ENCODE data around the gene SLC25A47.

Gene SLC25A47

GRCh38 chr14:100362311-100362927 is 39.3 kb downstream of the SLC25A47 start:
- H3K27ac ChIP-seq = no peak overlapping the region
- no peak for DNase-seq
- intact Hi-C loops (cut with DNase I; ENCODE audit: low total_unique reads) = no loop called here
- no peaks in the 10 kb centered on the region for H3K27me3 ChIP-seq
- TF ChIP-seq CTCF (IDR thresholded peaks at IDR 0.05) = no peak
- H3K36me3 ChIP-seq = peaks cover 50 to 88% (median 72%) of the 10 kb centered on the region in 3 donors
- no peak overlapping the region for H3K4me3 ChIP-seq
- no peaks in the 10 kb centered on the region for H3K4me1 ChIP-seq
- no peaks in the 10 kb centered on the region for H3K9me3 ChIP-seq

GRCh38 chr14:100363053-100363452 is 39.9 kb downstream of the SLC25A47 start:
- no peaks in the 10 kb centered on the region for H3K4me1 ChIP-seq
- intact Hi-C loops (cut with DNase I; ENCODE audit: low total_unique reads) = no loop called here
- TF ChIP-seq CTCF (IDR thresholded peaks at IDR 0.05) = no peak
- no peaks in the 10 kb centered on the region for H3K9me3 ChIP-seq
- H3K4me3 ChIP-seq = no peak overlapping the region
- DNase-seq = no peak
- H3K27me3 ChIP-seq = no peaks in the 10 kb centered on the region
- peaks cover 54 to 90% (median 66%) of the 10 kb centered on the region in 3 donors for H3K36me3 ChIP-seq
- no peak overlapping the region for H3K27ac ChIP-seq

GRCh38 chr14:100364403-100364802 is 41.3 kb downstream of the SLC25A47 start:
- intact Hi-C loops (cut with DNase I; ENCODE audit: low total_unique reads) = no loop called here
- Histone ChIP-seq H3K9me3 (no peaks in the 10 kb centered on the region), H3K27ac (no peak overlapping the region), H3K4me1 (no peaks in the 10 kb centered on the region), H3K36me3 (peaks cover 49 to 88% (median 61%) of the 10 kb centered on the region in 3 donors), H3K4me3 (no peak overlapping the region), H3K27me3 (no peaks in the 10 kb centered on the region)
- DNase-seq = no peak
- no peak for TF ChIP-seq CTCF (IDR thresholded peaks at IDR 0.05)

GRCh38 chr14:100365741-100366140 is 42.6 kb downstream of the SLC25A47 start:
- Histone ChIP-seq H3K4me3 (no peak overlapping the region), H3K4me1 (no peaks in the 10 kb centered on the region), H3K27ac (no peak overlapping the region), H3K9me3 (no peaks in the 10 kb centered on the region), H3K27me3 (no peaks in the 10 kb centered on the region), H3K36me3 (peaks cover 36 to 74% (median 48%) of the 10 kb centered on the region in 3 donors)
- no peak for DNase-seq
- intact Hi-C loops (cut with DNase I; ENCODE audit: low total_unique reads) = no loop called here
- no peak for TF ChIP-seq CTCF (IDR thresholded peaks at IDR 0.05)

GRCh38 chr14:100369019-100369418 is 45.9 kb downstream of the SLC25A47 start:
- H3K9me3 ChIP-seq = no peaks in the 10 kb centered on the region
- no peaks in the 10 kb centered on the region for H3K27me3 ChIP-seq
- DNase-seq = no peak
- no peak overlapping the region for H3K27ac ChIP-seq
- H3K4me1 ChIP-seq = no peaks in the 10 kb centered on the region
- H3K36me3 ChIP-seq = peaks cover 17 to 51% (median 27%) of the 10 kb centered on the region in 3 donors
- H3K4me3 ChIP-seq = no peak overlapping the region
- intact Hi-C loops (cut with DNase I; ENCODE audit: low total_unique reads) = no loop called here
- TF ChIP-seq CTCF (IDR thresholded peaks at IDR 0.05) = no peak

- no peaks in the 10 kb centered on the region for H3K9me3 ChIP-seq
- DNase-seq = no peak
- intact Hi-C loops (cut with DNase I; ENCODE audit: low total_unique reads) = no loop called here
- no peak overlapping the region for H3K4me3 ChIP-seq
- peaks cover 17 to 41% (median 24%) of the 10 kb centered on the region in 3 donors for H3K36me3 ChIP-seq
- peaks cover 0 to 9% (median 5%) of the 10 kb centered on the region in 4 donors for H3K4me1 ChIP-seq
- no peak for TF ChIP-seq CTCF (IDR thresholded peaks at IDR 0.05)
- H3K27me3 ChIP-seq = no peaks in the 10 kb centered on the region
- H3K27ac ChIP-seq = no peak overlapping the region
These were observed 46.9 kb downstream of the SLC25A47 start for GRCh38 chr14:100370003-100370402.
